ENCODE measurements around the gene PRDM1. TPM values are rescaled to one million over a fixed set of nuclear protein-coding genes. Genes with fewer than 3 reads are reported as not detected.
A peak's percentile ranks its signal among the peaks of the same experiment; 100 is the strongest.

The PRDM1 gene
- total and polyA plus RNA-seq, 3 experiments from 2014 or later, result 79.8 to 90.7 (median 88.2) TPM

- peak overlapping the region in 6 of 7 donors; percentile 92 to 100 (median 96) for H3K4me3 Mint-ChIP-seq
- Histone ChIP-seq H3K36me3 (ENCODE audit: insufficient read depth, low read length) (peaks cover 23% of the 10 kb centered on the region), H3K4me3 (ENCODE audit: low read length) (no peak overlapping the region), H3K27me3 (ENCODE audit: insufficient read depth, low read length, poor library complexity, severe bottlenecking) (no peaks in the 10 kb centered on the region), H3K27ac (ENCODE audit: low read depth, low read length) (no peak overlapping the region), H3K4me1 (ENCODE audit: insufficient read depth, low read length) (peaks cover 49% of the 10 kb centered on the region), H3K9me3 (ENCODE audit: low read length) (no peaks in the 10 kb centered on the region)
- H3K27me3 Mint-ChIP-seq, result no peaks in the 10 kb centered on the region
- H3K27ac Mint-ChIP-seq, result peak overlapping the region in 6 of 8 donors; percentile 66 to 98 (median 95)
- peaks cover 29 to 84% (median 78%) of the 10 kb centered on the region in 3 donors for H3K36me3 Mint-ChIP-seq
- no peaks in the 10 kb centered on the region for H3K9me3 Mint-ChIP-seq
- DNase-seq, result no peak
- POLR2A ChIA-PET, result interaction anchor here (0.7 to 2.1 kb wide), 3 partner anchors 10 to 110 kb away, joined by 6 to 10 read pairs (median 10); no protein-coding TSS in a partner anchor
- CTCF ChIA-PET, result interaction anchor here (2.2 kb wide), 1 partner anchor 7 kb away, joined by 5 read pairs; no protein-coding TSS in a partner anchor
- H3K4me1 Mint-ChIP-seq, result peaks cover 71 to 99% (median 97%) of the 10 kb centered on the region in 3 donors
These were observed 18.3 kb downstream of the PRDM1 start for GRCh38 chr6:106104476-106104875.

GRCh38 chr6:106104941-106105340 lies 18.8 kb downstream of the PRDM1 start:
- H3K36me3 Mint-ChIP-seq, result peaks cover 29 to 86% (median 78%) of the 10 kb centered on the region in 3 donors
- H3K4me1 ChIP-seq (ENCODE audit: insufficient read depth, low read length), result peaks cover 49% of the 10 kb centered on the region
- no peaks in the 10 kb centered on the region for H3K9me3 Mint-ChIP-seq

DNA sequence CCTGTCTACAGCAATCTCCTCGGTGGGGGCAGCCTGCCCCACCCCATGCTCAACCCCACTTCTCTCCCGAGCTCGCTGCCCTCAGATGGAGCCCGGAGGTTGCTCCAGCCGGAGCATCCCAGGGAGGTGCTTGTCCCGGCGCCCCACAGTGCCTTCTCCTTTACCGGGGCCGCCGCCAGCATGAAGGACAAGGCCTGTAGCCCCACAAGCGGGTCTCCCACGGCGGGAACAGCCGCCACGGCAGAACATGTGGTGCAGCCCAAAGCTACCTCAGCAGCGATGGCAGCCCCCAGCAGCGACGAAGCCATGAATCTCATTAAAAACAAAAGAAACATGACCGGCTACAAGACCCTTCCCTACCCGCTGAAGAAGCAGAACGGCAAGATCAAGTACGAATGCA lies 19.4 kb downstream of the PRDM1 start:
- ChIA-PET CTCF (interaction anchor here (0.5 to 1.9 kb wide), 5 partner anchors 13 to 118 kb away, joined by 3 to 6 read pairs (median 4); no protein-coding TSS in a partner anchor), POLR2A (interaction anchor here (0.5 kb wide), 1 partner anchor 12 kb away, joined by 3 read pairs; no protein-coding TSS in a partner anchor)
- Mint-ChIP-seq H3K9me3 (no peaks in the 10 kb centered on the region), H3K36me3 (peaks cover 29 to 84% (median 73%) of the 10 kb centered on the region in 3 donors), H3K4me3 (peak overlapping the region in 4 of 7 donors; percentile 29 to 98 (median 82)), H3K27me3 (no peaks in the 10 kb centered on the region), H3K27ac (peak overlapping the region in 6 of 8 donors; percentile 70 to 98 (median 94)), H3K4me1 (peaks cover 75 to 97% (median 96%) of the 10 kb centered on the region in 3 donors)
- H3K27ac ChIP-seq (ENCODE audit: low read depth, low read length), result no peak overlapping the region
- no peak for DNase-seq
- H3K4me1 ChIP-seq (ENCODE audit: insufficient read depth, low read length), result peaks cover 49% of the 10 kb centered on the region
- peaks cover 23% of the 10 kb centered on the region for H3K36me3 ChIP-seq (ENCODE audit: insufficient read depth, low read length)
- no peak overlapping the region for H3K4me3 ChIP-seq (ENCODE audit: low read length)
- no peaks in the 10 kb centered on the region for H3K27me3 ChIP-seq (ENCODE audit: insufficient read depth, low read length, poor library complexity, severe bottlenecking)
- no peaks in the 10 kb centered on the region for H3K9me3 ChIP-seq (ENCODE audit: low read length)

More at GRCh38 chr6:106104941-106105340, 18.8 kb downstream of the PRDM1 start:
- Mint-ChIP-seq H3K27ac (peak overlapping the region; percentile 19 to 98 (median 82)), H3K4me3 (peak overlapping the region; percentile 32 to 100 (median 92)), H3K4me1 (peaks cover 73 to 99% (median 99%) of the 10 kb centered on the region in 3 donors), H3K27me3 (no peaks in the 10 kb centered on the region)
- H3K36me3 ChIP-seq (ENCODE audit: insufficient read depth, low read length), result peaks cover 23% of the 10 kb centered on the region
- no peaks in the 10 kb centered on the region for H3K9me3 ChIP-seq (ENCODE audit: low read length)
- POLR2A ChIA-PET, result no interaction called here
- CTCF ChIA-PET, result interaction anchor here (0.5 to 1.9 kb wide), 4 partner anchors 14 to 118 kb away, joined by 4 to 6 read pairs (median 4); no protein-coding TSS in a partner anchor
- no peak overlapping the region for H3K27ac ChIP-seq (ENCODE audit: low read depth, low read length)
- H3K27me3 ChIP-seq (ENCODE audit: insufficient read depth, low read length, poor library complexity, severe bottlenecking), result no peaks in the 10 kb centered on the region
- no peak for DNase-seq
- no peak overlapping the region for H3K4me3 ChIP-seq (ENCODE audit: low read length)

DNA sequence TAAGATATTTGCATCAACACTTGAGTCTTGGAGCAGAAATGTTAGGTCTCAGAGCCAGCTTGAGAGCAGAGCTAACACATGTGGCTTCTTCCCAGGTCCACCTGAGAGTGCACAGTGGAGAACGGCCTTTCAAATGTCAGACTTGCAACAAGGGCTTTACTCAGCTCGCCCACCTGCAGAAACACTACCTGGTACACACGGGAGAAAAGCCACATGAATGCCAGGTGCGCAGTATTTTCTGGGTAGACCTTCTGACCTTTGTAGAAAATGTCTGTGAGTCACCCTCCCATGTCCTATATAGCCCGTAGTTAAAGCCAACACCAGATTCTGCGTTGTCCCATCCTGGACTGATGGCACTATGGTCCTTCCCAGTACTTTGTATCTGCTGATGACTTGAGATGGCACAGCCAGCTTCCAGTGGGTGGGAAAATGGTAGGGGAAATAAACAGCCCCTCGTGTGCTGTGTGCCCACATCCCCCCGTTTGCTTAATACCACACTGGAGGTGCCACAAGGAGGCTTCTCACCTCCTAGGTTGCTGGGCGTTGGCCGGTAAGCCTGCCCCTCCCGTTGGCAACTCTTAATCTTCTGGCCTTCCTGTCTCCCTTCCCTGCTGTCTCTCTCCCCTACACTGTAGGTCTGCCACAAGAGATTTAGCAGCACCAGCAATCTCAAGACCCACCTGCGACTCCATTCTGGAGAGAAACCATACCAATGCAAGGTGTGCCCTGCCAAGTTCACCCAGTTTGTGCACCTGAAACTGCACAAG lies 20.3 kb downstream of the PRDM1 start:
- peaks cover 77 to 96% (median 96%) of the 10 kb centered on the region in 3 donors for H3K4me1 Mint-ChIP-seq
- H3K4me3 Mint-ChIP-seq, result peak overlapping the region; percentile 62 to 98 (median 70)
- no peaks in the 10 kb centered on the region for H3K27me3 Mint-ChIP-seq
- POLR2A ChIA-PET, result no interaction called here
- H3K9me3 Mint-ChIP-seq, result no peaks in the 10 kb centered on the region
- Histone ChIP-seq H3K4me1 (ENCODE audit: insufficient read depth, low read length) (peaks cover 46% of the 10 kb centered on the region), H3K9me3 (ENCODE audit: low read length) (no peaks in the 10 kb centered on the region), H3K4me3 (ENCODE audit: low read length) (no peak overlapping the region), H3K27ac (ENCODE audit: low read depth, low read length) (no peak overlapping the region), H3K27me3 (ENCODE audit: insufficient read depth, low read length, poor library complexity, severe bottlenecking) (no peaks in the 10 kb centered on the region), H3K36me3 (ENCODE audit: insufficient read depth, low read length) (peaks cover 16% of the 10 kb centered on the region)
- peaks cover 24 to 74% (median 63%) of the 10 kb centered on the region in 3 donors for H3K36me3 Mint-ChIP-seq
- peak overlapping the region; percentile 16 to 93 (median 84) for H3K27ac Mint-ChIP-seq
- CTCF ChIA-PET, result interaction anchor here (0.6 to 1.9 kb wide), 6 partner anchors 11 to 117 kb away, joined by 3 to 6 read pairs (median 4); no protein-coding TSS in a partner anchor
- no peak for DNase-seq

DNA sequence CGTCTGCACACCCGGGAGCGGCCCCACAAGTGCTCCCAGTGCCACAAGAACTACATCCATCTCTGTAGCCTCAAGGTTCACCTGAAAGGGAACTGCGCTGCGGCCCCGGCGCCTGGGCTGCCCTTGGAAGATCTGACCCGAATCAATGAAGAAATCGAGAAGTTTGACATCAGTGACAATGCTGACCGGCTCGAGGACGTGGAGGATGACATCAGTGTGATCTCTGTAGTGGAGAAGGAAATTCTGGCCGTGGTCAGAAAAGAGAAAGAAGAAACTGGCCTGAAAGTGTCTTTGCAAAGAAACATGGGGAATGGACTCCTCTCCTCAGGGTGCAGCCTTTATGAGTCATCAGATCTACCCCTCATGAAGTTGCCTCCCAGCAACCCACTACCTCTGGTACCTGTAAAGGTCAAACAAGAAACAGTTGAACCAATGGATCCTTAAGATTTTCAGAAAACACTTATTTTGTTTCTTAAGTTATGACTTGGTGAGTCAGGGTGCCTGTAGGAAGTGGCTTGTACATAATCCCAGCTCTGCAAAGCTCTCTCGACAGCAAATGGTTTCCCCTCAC lies 21.0 kb downstream of the PRDM1 start:
- Mint-ChIP-seq H3K4me1 (peaks cover 79 to 96% (median 96%) of the 10 kb centered on the region in 3 donors), H3K27ac (peak overlapping the region; percentile 68 to 93 (median 84)), H3K9me3 (no peaks in the 10 kb centered on the region), H3K36me3 (peaks cover 24 to 69% (median 59%) of the 10 kb centered on the region in 3 donors), H3K27me3 (peaks cover 0 to 3% of the 10 kb centered on the region in 2 donors), H3K4me3 (peak overlapping the region; percentile 62 to 98 (median 70))
- no peaks in the 10 kb centered on the region for H3K27me3 ChIP-seq (ENCODE audit: insufficient read depth, low read length, poor library complexity, severe bottlenecking)
- no peak for DNase-seq
- ChIA-PET CTCF (no interaction called here), POLR2A (interaction anchor here (0.7 kb wide), 1 partner anchor 88 kb away, joined by 6 read pairs; no protein-coding TSS in a partner anchor)
- no peak overlapping the region for H3K4me3 ChIP-seq (ENCODE audit: low read length)
- H3K9me3 ChIP-seq (ENCODE audit: low read length), result no peaks in the 10 kb centered on the region
- H3K36me3 ChIP-seq (ENCODE audit: insufficient read depth, low read length), result peaks cover 16% of the 10 kb centered on the region
- H3K4me1 ChIP-seq (ENCODE audit: insufficient read depth, low read length), result peaks cover 49% of the 10 kb centered on the region
- no peak overlapping the region for H3K27ac ChIP-seq (ENCODE audit: low read depth, low read length)

DNA sequence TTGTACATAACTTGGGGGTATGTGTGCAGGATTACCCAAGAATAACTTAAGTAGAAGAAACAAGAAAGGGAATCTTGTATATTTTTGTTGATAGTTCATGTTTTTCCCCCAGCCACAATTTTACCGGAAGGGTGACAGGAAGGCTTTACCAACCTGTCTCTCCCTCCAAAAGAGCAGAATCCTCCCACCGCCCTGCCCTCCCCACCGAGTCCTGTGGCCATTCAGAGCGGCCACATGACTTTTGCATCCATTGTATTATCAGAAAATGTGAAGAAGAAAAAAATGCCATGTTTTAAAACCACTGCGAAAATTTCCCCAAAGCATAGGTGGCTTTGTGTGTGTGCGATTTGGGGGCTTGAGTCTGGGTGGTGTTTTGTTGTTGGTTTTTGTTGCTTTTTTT lies 22.0 kb downstream of the PRDM1 start:
- CTCF ChIA-PET, result no interaction called here

DNA sequence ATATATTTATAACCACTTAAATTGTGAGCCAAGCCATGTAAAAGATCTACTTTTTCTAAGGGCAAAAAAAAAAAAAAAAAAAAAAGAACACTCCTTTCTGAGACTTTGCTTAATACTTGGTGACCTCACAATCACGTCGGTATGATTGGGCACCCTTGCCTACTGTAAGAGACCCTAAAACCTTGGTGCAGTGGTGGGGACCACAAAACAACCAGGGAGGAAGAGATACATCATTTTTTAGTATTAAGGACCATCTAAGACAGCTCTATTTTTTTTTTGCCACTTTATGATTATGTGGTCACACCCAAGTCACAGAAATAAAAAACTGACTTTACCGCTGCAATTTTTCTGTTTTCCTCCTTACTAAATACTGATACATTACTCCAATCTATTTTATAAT lies 22.9 kb downstream of the PRDM1 start:
- Mint-ChIP-seq H3K36me3 (peaks cover 22 to 57% (median 43%) of the 10 kb centered on the region in 3 donors), H3K27me3 (peaks cover 0 to 3% of the 10 kb centered on the region in 2 donors), H3K9me3 (no peaks in the 10 kb centered on the region), H3K4me1 (peaks cover 80 to 96% (median 96%) of the 10 kb centered on the region in 3 donors), H3K4me3 (peak overlapping the region in 5 of 7 donors; percentile 25 to 71 (median 33)), H3K27ac (peak overlapping the region; percentile 44 to 86 (median 73))
- Histone ChIP-seq H3K4me3 (ENCODE audit: low read length) (no peak overlapping the region), H3K4me1 (ENCODE audit: insufficient read depth, low read length) (peaks cover 49% of the 10 kb centered on the region), H3K27me3 (ENCODE audit: insufficient read depth, low read length, poor library complexity, severe bottlenecking) (no peaks in the 10 kb centered on the region), H3K27ac (ENCODE audit: low read depth, low read length) (no peak overlapping the region), H3K36me3 (ENCODE audit: insufficient read depth, low read length) (peaks cover 16% of the 10 kb centered on the region), H3K9me3 (ENCODE audit: low read length) (no peaks in the 10 kb centered on the region)
- no peak for DNase-seq
- ChIA-PET CTCF (interaction anchor here (0.9 kb wide), 1 partner anchor 9 kb away, joined by 3 read pairs; no protein-coding TSS in a partner anchor), POLR2A (interaction anchor here (0.8 kb wide), 1 partner anchor 10 kb away, joined by 4 read pairs; no protein-coding TSS in a partner anchor)

More for the DNA sequence above, 22.0 kb downstream of the PRDM1 start:
- peaks cover 16% of the 10 kb centered on the region for H3K36me3 ChIP-seq (ENCODE audit: insufficient read depth, low read length)
- peaks cover 49% of the 10 kb centered on the region for H3K4me1 ChIP-seq (ENCODE audit: insufficient read depth, low read length)
- Mint-ChIP-seq H3K9me3 (no peaks in the 10 kb centered on the region), H3K27me3 (peaks cover 0 to 3% of the 10 kb centered on the region in 2 donors), H3K4me3 (peak overlapping the region in 6 of 7 donors; percentile 9 to 62 (median 34)), H3K4me1 (peaks cover 80 to 96% (median 96%) of the 10 kb centered on the region in 3 donors), H3K27ac (peak overlapping the region in 7 of 8 donors; percentile 44 to 86 (median 77)), H3K36me3 (peaks cover 22 to 64% (median 52%) of the 10 kb centered on the region in 3 donors)
- H3K27ac ChIP-seq (ENCODE audit: low read depth, low read length), result no peak overlapping the region
- H3K27me3 ChIP-seq (ENCODE audit: insufficient read depth, low read length, poor library complexity, severe bottlenecking), result no peaks in the 10 kb centered on the region
- POLR2A ChIA-PET, result no interaction called here
- no peak for DNase-seq
- no peaks in the 10 kb centered on the region for H3K9me3 ChIP-seq (ENCODE audit: low read length)
- no peak overlapping the region for H3K4me3 ChIP-seq (ENCODE audit: low read length)

Measured in CD8-positive, alpha-beta memory T cell (primary cell).